Loucy (cell line): ENCODE measurements around the gene ERFE.

Source experiments
- H2AFZ ChIP-seq: fragments of 200-600 bp; sonication (generic); 2 replicates; pipeline ENCODE4 v1.6.0; 2016; ENCODE audit warnings: antibody characterized with exemption, mild to moderate bottlenecking, low read length, moderate library complexity
- H3F3A ChIP-seq: fragments of 200-600 bp; 2 replicates; pipeline ENCODE4 v1.6.0; 2016; ENCODE audit warnings: antibody characterized with exemption, low read depth, mild to moderate bottlenecking
- H3K27me3 ChIP-seq: fragments of 200-600 bp; sonication (generic); 2 replicates; pipeline ENCODE4 v1.6.1; 2014; ENCODE audit warnings: low read length, mild to moderate bottlenecking; ENCODE audit not compliant: insufficient read depth, poor library complexity, severe bottlenecking
- H3K36me3 ChIP-seq: fragments of 200-600 bp; sonication (generic); 2 replicates; pipeline ENCODE4 v1.6.1; 2016; ENCODE audit warnings: low read length; ENCODE audit not compliant: insufficient read depth
- H3K4me1 ChIP-seq: fragments of 200-600 bp; sonication (generic); 2 replicates; pipeline ENCODE4 v1.5.1; 2014; ENCODE audit warnings: low read length, mild to moderate bottlenecking; ENCODE audit not compliant: insufficient read depth, poor library complexity, severe bottlenecking
- H3K4me2 ChIP-seq: fragments of 200-600 bp; sonication (generic); 2 replicates; pipeline ENCODE4 v1.6.0; 2014; ENCODE audit warnings: antibody characterized with exemption, low read length, low read depth, mild to moderate bottlenecking; ENCODE audit not compliant: poor library complexity, severe bottlenecking
- H3K4me3 ChIP-seq: fragments of 200-600 bp; sonication (generic); 2 replicates; pipeline ENCODE4 v1.5.1; 2014; ENCODE audit warnings: low read length, mild to moderate bottlenecking, mixed read lengths; ENCODE audit not compliant: poor library complexity, severe bottlenecking
- H3K79me2 ChIP-seq: fragments of 200-600 bp; sonication (generic); 2 replicates; pipeline ENCODE4 v1.6.1; 2014; ENCODE audit warnings: low read length; ENCODE audit not compliant: insufficient read depth
- H3K9ac ChIP-seq: fragments of 200-600 bp; sonication (generic); 2 replicates; pipeline ENCODE4 v1.6.0; 2014; ENCODE audit warnings: mild to moderate bottlenecking, low read depth, low read length, moderate library complexity; ENCODE audit not compliant: poor library complexity, severe bottlenecking
- H3K9me2 ChIP-seq: fragments of 200-600 bp; sonication (generic); replicated peaks from 2 replicates; pipeline ENCODE4 v1.6.1; 2016; ENCODE audit warnings: low read depth, low read length, mixed read lengths
- H3K9me3 ChIP-seq: fragments of 200-600 bp; sonication (generic); 2 replicates; pipeline ENCODE4 v1.6.1; 2014; ENCODE audit warnings: mild to moderate bottlenecking, antibody characterized with exemption, low read length, low read depth; ENCODE audit not compliant: insufficient read depth
- H4K20me1 ChIP-seq: fragments of 200-600 bp; sonication (generic); 2 replicates; pipeline ENCODE4 v1.6.0; 2014; ENCODE audit warnings: antibody characterized with exemption, low read length, mild to moderate bottlenecking; ENCODE audit not compliant: insufficient read depth, poor library complexity, severe bottlenecking
- EZH2phosphoT487 ChIP-seq: fragments of 200-600 bp; IDR thresholded peaks from 2 replicates; pipeline ENCODE4 v1.6.1; 2018; ENCODE audit warnings: antibody characterized with exemption, mild to moderate bottlenecking, moderate library complexity, borderline replicate concordance
- TF ChIP-seq, protein P1 (sequence below): fragments of 200-600 bp; sonication (generic); conservative IDR thresholded peaks from 2 replicates; pipeline ENCODE4 v1.5.1; 2014; ENCODE audit warnings: mild to moderate bottlenecking, antibody characterized with exemption, low read length

Gene ERFE

DNA sequence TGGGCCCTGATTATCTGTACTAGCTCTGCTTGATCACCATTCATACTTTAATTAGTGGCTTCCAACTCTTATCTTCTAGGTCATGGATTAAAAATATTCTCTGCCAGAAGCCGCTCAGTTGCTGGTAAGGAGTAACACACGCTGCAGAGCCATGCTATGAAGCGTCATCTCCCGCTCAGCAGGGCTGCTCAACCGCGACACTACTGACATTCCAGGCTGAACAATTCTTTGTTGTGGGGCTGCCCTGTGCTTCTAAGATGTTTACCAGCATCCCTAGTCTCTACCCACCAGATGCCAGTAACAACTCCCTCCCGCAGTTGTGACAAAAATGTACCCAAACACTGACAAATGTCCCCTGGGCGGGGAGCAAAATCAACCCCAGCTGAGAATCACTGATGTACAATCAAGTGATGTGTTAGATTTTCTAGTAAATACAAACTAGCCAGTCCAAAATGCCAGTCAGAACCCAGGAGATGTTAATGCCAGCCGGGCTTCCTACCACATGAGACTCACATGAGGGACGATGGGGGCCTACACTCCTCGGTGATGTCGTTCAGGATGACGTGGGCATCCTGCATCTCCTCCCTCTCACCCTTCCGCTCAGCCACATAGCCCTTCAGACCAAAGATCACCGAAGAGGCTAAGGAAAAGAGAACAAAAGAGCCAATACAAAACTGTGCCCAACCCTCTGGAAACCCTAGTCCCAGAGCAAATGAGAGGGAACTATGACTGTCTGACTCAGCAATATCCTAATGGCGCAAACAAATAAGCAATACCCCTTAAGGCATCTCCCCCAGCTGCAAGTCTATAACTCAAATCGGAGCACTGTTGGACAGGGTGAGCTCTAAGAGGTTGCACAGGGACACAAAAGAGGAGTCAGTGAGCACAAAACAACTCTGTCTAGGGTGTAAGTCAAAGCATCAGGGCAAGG, 29.1 kb downstream of the ERFE start:
- H3F3A ChIP-seq, result no peaks in the 10 kb centered on the region
- no peaks in the 10 kb centered on the region for H3K4me1 ChIP-seq
- TF ChIP-seq, protein P1, sequence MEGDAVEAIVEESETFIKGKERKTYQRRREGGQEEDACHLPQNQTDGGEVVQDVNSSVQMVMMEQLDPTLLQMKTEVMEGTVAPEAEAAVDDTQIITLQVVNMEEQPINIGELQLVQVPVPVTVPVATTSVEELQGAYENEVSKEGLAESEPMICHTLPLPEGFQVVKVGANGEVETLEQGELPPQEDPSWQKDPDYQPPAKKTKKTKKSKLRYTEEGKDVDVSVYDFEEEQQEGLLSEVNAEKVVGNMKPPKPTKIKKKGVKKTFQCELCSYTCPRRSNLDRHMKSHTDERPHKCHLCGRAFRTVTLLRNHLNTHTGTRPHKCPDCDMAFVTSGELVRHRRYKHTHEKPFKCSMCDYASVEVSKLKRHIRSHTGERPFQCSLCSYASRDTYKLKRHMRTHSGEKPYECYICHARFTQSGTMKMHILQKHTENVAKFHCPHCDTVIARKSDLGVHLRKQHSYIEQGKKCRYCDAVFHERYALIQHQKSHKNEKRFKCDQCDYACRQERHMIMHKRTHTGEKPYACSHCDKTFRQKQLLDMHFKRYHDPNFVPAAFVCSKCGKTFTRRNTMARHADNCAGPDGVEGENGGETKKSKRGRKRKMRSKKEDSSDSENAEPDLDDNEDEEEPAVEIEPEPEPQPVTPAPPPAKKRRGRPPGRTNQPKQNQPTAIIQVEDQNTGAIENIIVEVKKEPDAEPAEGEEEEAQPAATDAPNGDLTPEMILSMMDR, result no peak
- no peak for TF ChIP-seq EZH2phosphoT487
- peaks cover 96% of the 10 kb centered on the region for H3K36me3 ChIP-seq
- H4K20me1 ChIP-seq, result no peaks in the 10 kb centered on the region
- no peaks in the 10 kb centered on the region for H3K27me3 ChIP-seq
- no peak overlapping the region for H3K4me2 ChIP-seq
- no peak overlapping the region for H3K9ac ChIP-seq
- no peak overlapping the region for H2AFZ ChIP-seq
- H3K9me2 ChIP-seq, result no peaks in the 10 kb centered on the region
- no peaks in the 10 kb centered on the region for H3K79me2 ChIP-seq
- H3K4me3 ChIP-seq, result no peak overlapping the region
- H3K9me3 ChIP-seq, result no peaks in the 10 kb centered on the region

DNA sequence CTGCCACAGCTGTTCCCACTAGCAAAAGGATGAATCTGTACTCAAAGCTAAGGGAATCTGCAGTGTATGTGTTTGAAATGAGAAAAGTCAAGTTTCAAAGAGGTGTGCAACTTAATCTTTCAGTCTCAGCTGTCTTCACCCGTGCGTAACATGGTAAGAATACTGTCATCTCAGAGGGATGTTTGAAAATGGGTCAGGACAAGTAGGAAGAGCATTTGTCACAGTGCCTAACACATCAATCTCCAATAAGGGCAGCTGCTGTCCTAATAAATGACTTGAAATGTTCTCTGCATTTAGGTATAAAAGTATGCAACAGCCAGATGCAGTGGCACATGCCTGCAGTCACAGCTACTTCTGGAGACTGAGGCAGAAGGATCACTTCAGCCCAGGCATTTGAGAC, 31.7 kb downstream of the ERFE start:
- H3K9me3 ChIP-seq, result no peaks in the 10 kb centered on the region
- no peak overlapping the region for H3K4me2 ChIP-seq
- no peaks in the 10 kb centered on the region for H3K27me3 ChIP-seq
- H3K9me2 ChIP-seq, result no peaks in the 10 kb centered on the region
- H3K79me2 ChIP-seq, result peaks cover 14% of the 10 kb centered on the region
- TF ChIP-seq, protein P1, result no peak
- TF ChIP-seq EZH2phosphoT487, result no peak
- H3K4me3 ChIP-seq, result no peak overlapping the region
- no peak overlapping the region for H3K9ac ChIP-seq
- no peaks in the 10 kb centered on the region for H3F3A ChIP-seq
- no peak overlapping the region for H2AFZ ChIP-seq
- H3K36me3 ChIP-seq, result peaks cover 91% of the 10 kb centered on the region
- peaks cover 12% of the 10 kb centered on the region for H4K20me1 ChIP-seq
- H3K4me1 ChIP-seq, result no peaks in the 10 kb centered on the region

DNA sequence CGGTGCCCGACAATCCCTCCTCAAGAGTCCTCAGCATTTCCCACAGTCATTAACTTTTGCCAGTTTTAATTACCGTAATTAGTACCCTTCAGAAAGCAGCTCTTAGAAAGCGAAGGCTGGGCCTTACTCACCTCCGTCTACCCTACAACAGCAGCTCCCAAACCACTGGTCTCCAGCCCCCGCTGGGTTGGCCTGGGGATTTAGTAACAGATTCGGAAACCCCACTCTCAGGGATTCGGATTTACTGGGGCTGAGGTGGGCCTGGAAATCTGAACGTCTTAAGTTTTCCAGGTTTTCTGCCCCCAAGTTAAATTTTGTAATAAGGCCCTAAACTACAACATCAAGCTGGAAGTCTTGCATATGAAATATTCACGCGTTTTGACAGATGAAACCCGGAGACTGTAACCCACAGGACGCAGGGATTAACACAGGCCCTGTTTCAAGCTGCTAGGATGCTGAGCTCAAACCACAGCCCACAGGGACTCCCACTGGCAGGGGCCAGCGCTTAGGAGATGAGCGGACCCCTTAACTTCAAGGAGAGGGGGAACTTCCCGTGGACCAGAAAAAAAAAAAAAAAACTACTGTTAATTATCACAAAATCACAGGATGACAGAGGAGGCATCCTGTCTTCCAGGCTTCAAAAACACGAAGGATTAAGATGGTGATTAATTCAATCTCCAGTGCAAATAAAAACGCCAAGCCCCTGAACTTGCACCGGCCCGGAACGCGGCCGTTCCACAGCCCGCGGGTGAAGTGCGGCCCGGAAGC, 43.7 kb downstream of the ERFE start:
- no peaks in the 10 kb centered on the region for H3K36me3 ChIP-seq
- no peaks in the 10 kb centered on the region for H3F3A ChIP-seq
- H3K4me2 ChIP-seq, result peak overlapping the region; percentile 98
- peak overlapping the region; percentile 91 for H3K4me3 ChIP-seq
- H2AFZ ChIP-seq, result peak overlapping the region; percentile 16; the same call in 1 of the 2 replicates
- TF ChIP-seq, protein P1, result no peak
- no peak for TF ChIP-seq EZH2phosphoT487
- no peaks in the 10 kb centered on the region for H3K9me3 ChIP-seq
- no peaks in the 10 kb centered on the region for H3K9me2 ChIP-seq
- peak overlapping the region; percentile 86 for H3K9ac ChIP-seq
- peaks cover 60% of the 10 kb centered on the region for H3K79me2 ChIP-seq
- no peaks in the 10 kb centered on the region for H3K27me3 ChIP-seq
- H3K4me1 ChIP-seq, result peaks cover 60% of the 10 kb centered on the region
- peaks cover 54% of the 10 kb centered on the region for H4K20me1 ChIP-seq
